ENCODE results near the gene GAK. TPM values are rescaled to one million over a fixed set of nuclear protein-coding genes. Genes with fewer than 3 reads are reported as not detected.

Gene GAK
- total RNA-seq, 4 donors from 2014 or later, result 62.3 to 126 (median 85.4) TPM

DNA sequence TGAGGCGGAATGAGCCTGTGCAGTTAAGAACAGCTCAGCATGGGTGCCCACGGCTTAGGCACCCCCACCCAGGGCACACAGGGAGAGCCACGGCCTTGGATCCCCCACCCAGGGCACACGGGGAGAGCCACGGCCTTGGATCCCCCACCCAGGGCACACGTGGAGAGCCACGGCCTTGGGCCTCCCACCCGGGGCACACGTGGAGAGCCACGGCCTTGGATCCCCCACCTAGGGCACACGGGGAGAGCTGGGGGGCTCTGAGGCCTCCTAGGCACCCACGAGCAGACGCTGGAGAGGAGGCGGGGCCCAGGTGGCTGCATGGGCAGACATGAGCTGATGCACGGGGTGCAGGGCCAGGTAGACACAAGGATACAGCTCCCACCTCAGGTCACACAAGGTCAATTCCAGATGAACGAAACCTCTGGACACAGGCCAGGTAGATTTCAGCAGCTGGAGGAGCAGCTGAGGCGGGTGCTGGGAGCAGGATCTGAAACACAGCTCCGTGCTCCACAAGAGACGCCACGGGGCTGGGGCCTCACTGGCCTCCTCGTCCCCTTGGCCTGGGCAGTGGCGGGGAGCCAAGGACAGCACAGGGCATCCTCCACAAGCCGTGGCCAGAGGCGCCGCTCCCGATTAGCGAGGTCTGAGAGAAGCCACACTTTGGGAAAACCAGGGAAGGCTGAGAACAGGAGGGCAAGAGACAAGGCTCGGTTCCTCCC, 30.8 kb downstream of the GAK start:
- ATAC-seq (ENCODE audit: low FRiP score), result no peak
- no peak for DNase-seq (ENCODE audit: low spot score)
- no peak for TF ChIP-seq CTCF (IDR thresholded peaks at IDR 0.05)

DNA sequence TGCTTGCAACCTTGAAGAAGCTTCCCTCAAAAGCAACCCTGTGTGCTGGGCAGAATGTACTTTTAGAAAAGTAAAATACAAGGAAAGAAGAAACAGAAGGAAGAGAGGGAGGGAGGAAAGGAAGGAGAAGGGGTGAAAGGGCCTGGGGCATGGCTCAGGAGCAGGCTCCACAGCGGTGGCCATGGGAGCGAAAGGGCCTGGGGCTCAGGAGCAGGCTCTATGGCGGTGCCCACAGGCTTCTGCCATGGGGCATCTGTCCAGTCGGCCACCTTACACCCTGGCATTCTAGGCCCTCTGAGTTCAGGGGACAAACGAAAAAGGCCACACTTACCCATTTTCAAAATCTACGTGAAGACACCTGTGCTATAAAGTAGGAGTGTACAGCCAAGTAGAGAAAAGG, 31.4 kb downstream of the GAK start:
- ATAC-seq (ENCODE audit: low FRiP score) (no peak), DNase-seq (ENCODE audit: low spot score) (no peak)
- no peak for TF ChIP-seq CTCF (IDR thresholded peaks at IDR 0.05)

GRCh38 chr4:900073-900472, 32.0 kb downstream of the GAK start:
- no peak for TF ChIP-seq CTCF (IDR thresholded peaks at IDR 0.05)
- DNase-seq (ENCODE audit: low spot score) (no peak), ATAC-seq (ENCODE audit: low FRiP score) (no peak)

- TF ChIP-seq CTCF (IDR thresholded peaks at IDR 0.05), result no peak
- ATAC-seq (ENCODE audit: low FRiP score) (no peak), DNase-seq (ENCODE audit: low spot score) (no peak)
Observed at GRCh38 chr4:899556-899906, 32.6 kb downstream of the GAK start.

DNA sequence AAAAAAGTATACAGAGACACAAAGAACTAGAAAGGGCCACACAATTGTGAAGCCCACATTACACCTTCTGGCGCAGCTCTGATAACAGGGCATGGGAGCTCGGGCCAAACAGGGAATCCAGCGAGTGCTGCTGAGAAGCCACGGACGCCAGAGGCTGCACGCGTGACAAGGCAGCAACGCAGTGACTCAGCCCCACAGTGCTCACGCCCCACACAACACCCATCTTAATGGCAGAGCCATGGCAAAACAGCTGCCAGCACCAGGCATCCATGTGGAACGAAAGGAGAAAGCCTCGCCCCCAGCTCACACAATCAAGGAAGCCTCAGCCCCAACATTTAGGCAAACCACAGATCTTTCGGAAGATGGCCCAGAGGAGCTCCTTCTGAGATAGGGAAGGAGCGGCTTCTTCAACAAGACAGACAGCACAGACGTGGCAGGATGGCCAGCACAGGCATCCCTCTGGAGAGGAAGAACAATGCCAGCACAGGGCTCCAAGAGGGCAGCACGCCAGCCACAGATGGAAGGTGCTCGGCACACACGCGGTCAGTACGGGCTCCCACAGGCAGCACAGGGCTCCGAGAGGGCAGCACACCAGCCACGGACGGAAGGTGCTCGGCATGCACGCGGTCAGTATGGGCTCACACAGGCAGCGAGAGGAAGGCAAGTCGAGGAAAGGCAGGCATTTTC, 33.1 kb downstream of the GAK start:
- TF ChIP-seq CTCF (IDR thresholded peaks at IDR 0.05), result no peak
- DNase-seq (ENCODE audit: low spot score) (no peak), ATAC-seq (ENCODE audit: low FRiP score) (no peak)

DNA sequence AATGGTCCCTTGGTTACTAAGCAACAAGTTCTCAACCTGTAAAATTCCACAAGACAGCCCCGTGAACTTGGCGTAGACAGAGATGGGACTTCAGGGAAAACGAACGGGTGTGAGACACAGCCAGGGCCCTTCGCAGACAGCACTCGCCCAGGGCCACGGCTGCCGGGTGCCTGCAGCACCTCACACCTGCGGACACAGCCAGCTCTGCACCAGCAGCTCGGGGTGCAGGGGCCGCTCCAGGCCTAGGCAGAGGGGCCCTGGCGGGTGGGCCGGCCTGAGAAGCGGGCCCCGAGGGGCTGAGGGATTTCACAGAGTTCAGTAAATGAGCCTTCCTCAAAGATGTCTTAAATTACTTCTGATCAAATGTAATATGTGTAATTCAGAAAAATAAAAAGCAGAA, 34.0 kb downstream of the GAK start:
- no peak for DNase-seq (ENCODE audit: low spot score)

More for the DNA sequence above, 34.0 kb downstream of the GAK start:
- no peak for ATAC-seq (ENCODE audit: low FRiP score)
- TF ChIP-seq CTCF (IDR thresholded peaks at IDR 0.05), result no peak
